WTC11 (cell line): Measurements from ENCODE around the gene PYY. TPM values are rescaled to one million over a fixed set of nuclear protein-coding genes. Genes with fewer than 3 reads are reported as not detected.
"Not testable (repeated sequence)": the region's sequence is repeated elsewhere in the genome, so short reads cannot be mapped to it uniquely, and the experiment has no call there.

Experiments
- ATAC-seq: fragments of 200-7000 bp; cut with Tn5 transposase; 2 replicates; pipeline ENCODE4 v1.10.0; 2021; ENCODE audit warnings: mild to moderate bottlenecking, moderate library complexity
- CTCF ChIA-PET: fragments of 300-600 bp; sonication (Branson Sonifier 250); formaldehyde crosslinking; loops from one replicate; lab custom pipeline; 2021; ENCODE audit warnings: antibody characterized with exemption; lab: Charles Lee
- POLR2A ChIA-PET: fragments of 350-600 bp; sonication (Branson Sonifier 250); formaldehyde crosslinking; loops from one replicate; lab custom pipeline; 2021; ENCODE audit warnings: antibody characterized with exemption; lab: Charles Lee
- DNase-seq: peaks from one replicate; pipeline ENCODE4 v3.0.0; 2021; ENCODE audit warnings: low spot score
- H3K27ac Mint-ChIP-seq: 2 replicates; pipeline ENCODE4 v1.8.0; 2021; ENCODE audit warnings: mixed read lengths
- H3K27me3 Mint-ChIP-seq: 2 replicates; pipeline ENCODE4 v1.8.0; 2021; ENCODE audit warnings: low read depth, mild to moderate bottlenecking, moderate library complexity, mixed read lengths
- H3K36me3 Mint-ChIP-seq: 2 replicates; pipeline ENCODE4 v1.8.0; 2021; ENCODE audit warnings: mixed read lengths
- H3K4me1 Mint-ChIP-seq: 2 replicates; pipeline ENCODE4 v1.8.0; 2022; ENCODE audit warnings: mixed read lengths
- H3K4me3 Mint-ChIP-seq: 2 replicates; pipeline ENCODE4 v1.8.0; 2021; ENCODE audit warnings: mild to moderate bottlenecking, moderate library complexity, mixed read lengths
- H3K9me3 Mint-ChIP-seq: 2 replicates; pipeline ENCODE4 v1.8.0; 2021; ENCODE audit warnings: mixed read lengths
- CBFB ChIP-seq: sonication (generic); formaldehyde crosslinking; IDR thresholded peaks from 2 replicates; pipeline ENCODE4 v1.8.1; 2022; ENCODE audit warnings: mild to moderate bottlenecking, low read depth, missing genetic modification reagents
- CREB1 ChIP-seq: sonication (generic); formaldehyde crosslinking; IDR thresholded peaks from 2 replicates; pipeline ENCODE4 v1.8.0; 2023; ENCODE audit warnings: mild to moderate bottlenecking, missing genetic modification reagents
- ELF4 ChIP-seq: sonication (generic); formaldehyde crosslinking; IDR thresholded peaks from 2 replicates; pipeline ENCODE4 v1.8.1; 2022; ENCODE audit warnings: low read depth, mild to moderate bottlenecking, moderate library complexity, missing genetic modification reagents
- FOXK1 ChIP-seq: sonication (generic); formaldehyde crosslinking; IDR thresholded peaks from 2 replicates; pipeline ENCODE4 v1.8.0; 2022; ENCODE audit warnings: mild to moderate bottlenecking, moderate library complexity, missing genetic modification reagents
- JAZF1 ChIP-seq: fragments of 250-450 bp; sonication (Bioruptor Pico); IDR thresholded peaks from 2 replicates; pipeline ENCODE4 v1.9.0; 2021; ENCODE audit warnings: moderate library complexity, mild to moderate bottlenecking, inconsistent platforms
- NFYB ChIP-seq: sonication (generic); formaldehyde crosslinking; conservative IDR thresholded peaks from 2 replicates; pipeline ENCODE4 v1.8.0; 2022; ENCODE audit warnings: low read depth, missing genetic modification reagents
- NR2C2 ChIP-seq: sonication (generic); formaldehyde crosslinking; IDR thresholded peaks from 2 replicates; pipeline ENCODE4 v1.8.0; 2022; ENCODE audit warnings: mild to moderate bottlenecking, missing genetic modification reagents
- RORB ChIP-seq: fragments of 250-450 bp; sonication (Bioruptor Pico); IDR thresholded peaks from 2 replicates; pipeline ENCODE4 v1.9.0; 2021; ENCODE audit warnings: mild to moderate bottlenecking
- TCF7 ChIP-seq: sonication (generic); formaldehyde crosslinking; IDR thresholded peaks from 2 replicates; pipeline ENCODE4 v1.8.0; 2022; ENCODE audit warnings: mild to moderate bottlenecking, low read depth, missing genetic modification reagents, moderate library complexity
- ZBTB21 ChIP-seq: sonication (generic); formaldehyde crosslinking; IDR thresholded peaks from 2 replicates; pipeline ENCODE4 v1.8.1; 2023; ENCODE audit warnings: mild to moderate bottlenecking, missing genetic modification reagents, borderline replicate concordance
- ZNF138 ChIP-seq: sonication (generic); formaldehyde crosslinking; conservative IDR thresholded peaks from 2 replicates; pipeline ENCODE4 v1.8.1; 2022; ENCODE audit warnings: mild to moderate bottlenecking, moderate library complexity, missing genetic modification reagents
- total RNA-seq: library from RNA; stranded (reverse); gene quantifications from 3 replicates; pipeline ENCODE4 v1.2.3, GENCODE V29; 2021
- TF ChIP-seq, protein P1 (sequence below): fragments of 250-450 bp; sonication (Bioruptor Pico); IDR thresholded peaks from 2 replicates; pipeline ENCODE4 v1.9.0; 2021; ENCODE audit warnings: mild to moderate bottlenecking
- TF ChIP-seq, protein P2 (sequence below): sonication (generic); formaldehyde crosslinking; IDR thresholded peaks from 2 replicates; pipeline ENCODE4 v1.8.0; 2023; ENCODE audit warnings: missing genetic modification reagents
- TF ChIP-seq, protein P3 (sequence below): fragments of 250-450 bp; sonication (Bioruptor Pico); IDR thresholded peaks from 2 replicates; pipeline ENCODE4 v1.9.0; 2021; ENCODE audit warnings: mild to moderate bottlenecking, borderline replicate concordance
- TF ChIP-seq, protein P4 (sequence below): sonication (generic); formaldehyde crosslinking; IDR thresholded peaks from 2 replicates; pipeline ENCODE4 v1.8.1; 2023; ENCODE audit warnings: mild to moderate bottlenecking, moderate library complexity, missing genetic modification reagents
- TF ChIP-seq, protein P5 (sequence below): sonication (generic); formaldehyde crosslinking; IDR thresholded peaks from 2 replicates; pipeline ENCODE4 v1.8.0; 2022; ENCODE audit warnings: mild to moderate bottlenecking, missing genetic modification reagents
- TF ChIP-seq, protein P6 (sequence below): fragments of 200-600 bp; IDR thresholded peaks from 2 replicates; pipeline ENCODE4 v1.8.0; 2022; ENCODE audit warnings: antibody characterized with exemption
- TF ChIP-seq, protein P7 (sequence below): sonication (generic); formaldehyde crosslinking; IDR thresholded peaks from 2 replicates; pipeline ENCODE4 v1.8.0; 2022; ENCODE audit warnings: mild to moderate bottlenecking, missing genetic modification reagents
- TF ChIP-seq, protein P8 (sequence below): sonication (generic); formaldehyde crosslinking; IDR thresholded peaks from 2 replicates; pipeline ENCODE4 v1.8.0; 2023; ENCODE audit warnings: mild to moderate bottlenecking, missing genetic modification reagents

PYY gene
- total RNA-seq, 1 experiment from 2014 or later, result 0.72 TPM

DNA sequence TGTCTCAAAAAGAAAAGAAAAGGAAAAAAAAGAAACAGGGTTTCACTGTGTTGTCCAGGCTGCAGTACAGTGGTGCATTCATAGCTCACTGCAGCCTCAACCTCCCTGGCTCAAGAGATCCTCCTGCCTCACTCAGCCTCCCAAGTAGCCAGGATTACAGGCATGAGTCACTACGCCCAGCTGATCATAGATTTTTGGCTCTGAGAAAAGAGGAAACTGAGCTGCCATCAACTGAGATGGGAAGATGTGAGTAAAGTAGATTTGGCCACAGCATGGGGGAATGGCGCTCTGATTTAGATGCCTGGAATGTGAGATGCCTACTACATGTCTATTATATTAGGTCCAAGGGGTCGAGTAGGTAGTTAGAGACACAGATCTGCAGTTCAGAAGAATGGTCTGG is 44.8 kb upstream of the PYY start (continued):
- TF ChIP-seq, protein P1, sequence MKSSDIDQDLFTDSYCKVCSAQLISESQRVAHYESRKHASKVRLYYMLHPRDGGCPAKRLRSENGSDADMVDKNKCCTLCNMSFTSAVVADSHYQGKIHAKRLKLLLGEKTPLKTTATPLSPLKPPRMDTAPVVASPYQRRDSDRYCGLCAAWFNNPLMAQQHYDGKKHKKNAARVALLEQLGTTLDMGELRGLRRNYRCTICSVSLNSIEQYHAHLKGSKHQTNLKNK (CRISPR knock-in tag), result no peak
- no peak for TF ChIP-seq ELF4
- TF ChIP-seq, protein P2, sequence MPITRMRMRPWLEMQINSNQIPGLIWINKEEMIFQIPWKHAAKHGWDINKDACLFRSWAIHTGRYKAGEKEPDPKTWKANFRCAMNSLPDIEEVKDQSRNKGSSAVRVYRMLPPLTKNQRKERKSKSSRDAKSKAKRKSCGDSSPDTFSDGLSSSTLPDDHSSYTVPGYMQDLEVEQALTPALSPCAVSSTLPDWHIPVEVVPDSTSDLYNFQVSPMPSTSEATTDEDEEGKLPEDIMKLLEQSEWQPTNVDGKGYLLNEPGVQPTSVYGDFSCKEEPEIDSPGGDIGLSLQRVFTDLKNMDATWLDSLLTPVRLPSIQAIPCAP (CRISPR knock-in tag), result no peak
- no peak for TF ChIP-seq CBFB (CRISPR knock-in tag)
- TF ChIP-seq, protein P3, sequence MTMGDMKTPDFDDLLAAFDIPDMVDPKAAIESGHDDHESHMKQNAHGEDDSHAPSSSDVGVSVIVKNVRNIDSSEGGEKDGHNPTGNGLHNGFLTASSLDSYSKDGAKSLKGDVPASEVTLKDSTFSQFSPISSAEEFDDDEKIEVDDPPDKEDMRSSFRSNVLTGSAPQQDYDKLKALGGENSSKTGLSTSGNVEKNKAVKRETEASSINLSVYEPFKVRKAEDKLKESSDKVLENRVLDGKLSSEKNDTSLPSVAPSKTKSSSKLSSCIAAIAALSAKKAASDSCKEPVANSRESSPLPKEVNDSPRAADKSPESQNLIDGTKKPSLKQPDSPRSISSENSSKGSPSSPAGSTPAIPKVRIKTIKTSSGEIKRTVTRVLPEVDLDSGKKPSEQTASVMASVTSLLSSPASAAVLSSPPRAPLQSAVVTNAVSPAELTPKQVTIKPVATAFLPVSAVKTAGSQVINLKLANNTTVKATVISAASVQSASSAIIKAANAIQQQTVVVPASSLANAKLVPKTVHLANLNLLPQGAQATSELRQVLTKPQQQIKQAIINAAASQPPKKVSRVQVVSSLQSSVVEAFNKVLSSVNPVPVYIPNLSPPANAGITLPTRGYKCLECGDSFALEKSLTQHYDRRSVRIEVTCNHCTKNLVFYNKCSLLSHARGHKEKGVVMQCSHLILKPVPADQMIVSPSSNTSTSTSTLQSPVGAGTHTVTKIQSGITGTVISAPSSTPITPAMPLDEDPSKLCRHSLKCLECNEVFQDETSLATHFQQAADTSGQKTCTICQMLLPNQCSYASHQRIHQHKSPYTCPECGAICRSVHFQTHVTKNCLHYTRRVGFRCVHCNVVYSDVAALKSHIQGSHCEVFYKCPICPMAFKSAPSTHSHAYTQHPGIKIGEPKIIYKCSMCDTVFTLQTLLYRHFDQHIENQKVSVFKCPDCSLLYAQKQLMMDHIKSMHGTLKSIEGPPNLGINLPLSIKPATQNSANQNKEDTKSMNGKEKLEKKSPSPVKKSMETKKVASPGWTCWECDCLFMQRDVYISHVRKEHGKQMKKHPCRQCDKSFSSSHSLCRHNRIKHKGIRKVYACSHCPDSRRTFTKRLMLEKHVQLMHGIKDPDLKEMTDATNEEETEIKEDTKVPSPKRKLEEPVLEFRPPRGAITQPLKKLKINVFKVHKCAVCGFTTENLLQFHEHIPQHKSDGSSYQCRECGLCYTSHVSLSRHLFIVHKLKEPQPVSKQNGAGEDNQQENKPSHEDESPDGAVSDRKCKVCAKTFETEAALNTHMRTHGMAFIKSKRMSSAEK (CRISPR knock-in tag), result no peak
- no peak for TF ChIP-seq FOXK1 (CRISPR knock-in tag)
- TF ChIP-seq ZNF138 (CRISPR knock-in tag), result no peak

DNA sequence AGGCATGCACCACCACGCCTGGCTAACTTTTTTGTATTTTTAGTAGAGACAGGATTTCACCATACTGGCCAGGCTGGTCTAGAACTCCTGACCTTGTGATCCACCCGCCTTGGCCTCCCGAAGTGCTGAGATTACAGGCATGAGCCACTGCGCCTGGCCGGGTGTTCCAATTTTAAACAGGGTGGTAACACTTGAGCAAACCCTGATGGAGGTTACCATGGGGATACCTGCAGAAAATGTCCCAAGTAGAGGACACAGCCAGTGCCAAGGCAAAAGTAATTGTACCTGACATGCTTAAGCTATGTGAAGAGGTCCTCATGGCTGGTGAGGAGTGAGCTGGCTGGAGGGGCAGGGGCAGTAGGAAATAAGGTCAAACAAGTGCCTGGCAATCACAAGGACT is 43.4 kb upstream of the PYY start:
- POLR2A ChIA-PET, H3K36me3 Mint-ChIP-seq, DNase-seq, H3K4me3 Mint-ChIP-seq, H3K27ac Mint-ChIP-seq, H3K9me3 Mint-ChIP-seq, ATAC-seq: not testable (repeated sequence)
- CTCF ChIA-PET, result interaction anchor here (2.3 to 7.5 kb wide), 2 partner anchors 11 to 54 kb away, joined by 10 to 118 read pairs; no protein-coding TSS in a partner anchor
- Mint-ChIP-seq H3K27me3 (peaks cover 17% of the 10 kb centered on the region), H3K4me1 (peaks cover 11% of the 10 kb centered on the region)

DNA sequence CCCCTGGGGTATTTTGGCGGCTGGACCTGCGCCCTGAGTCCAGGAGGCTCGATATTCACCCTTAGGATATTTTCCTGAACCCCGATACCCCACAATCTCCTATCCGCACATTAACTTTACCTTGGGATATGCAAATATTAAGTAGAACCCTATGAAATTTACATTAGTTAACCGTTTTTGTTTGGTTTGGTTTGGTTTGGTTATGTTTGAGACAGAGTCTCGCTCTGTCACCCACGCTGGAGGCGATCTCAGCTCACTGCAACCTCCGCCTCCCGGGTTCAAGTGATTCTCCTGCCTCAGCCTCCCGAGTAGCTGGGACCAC is 41.4 kb upstream of the PYY start:
- Mint-ChIP-seq H3K4me3 (peak overlapping the region; percentile 59), H3K36me3 (no peaks in the 10 kb centered on the region), H3K27ac (no peak overlapping the region), H3K9me3 (no peaks in the 10 kb centered on the region), H3K27me3 (peaks cover 13% of the 10 kb centered on the region; the same call in 1 of the 2 replicates), H3K4me1 (peaks cover 8% of the 10 kb centered on the region)
- DNase-seq (no peak), ATAC-seq (no peak)
- POLR2A ChIA-PET, result no interaction called here
- CTCF ChIA-PET, result interaction anchor here (0.9 to 7.5 kb wide), 7 partner anchors 11 to 173 kb away, joined by 3 to 118 read pairs (median 9); no protein-coding TSS in a partner anchor
- TF ChIP-seq, protein P4, sequence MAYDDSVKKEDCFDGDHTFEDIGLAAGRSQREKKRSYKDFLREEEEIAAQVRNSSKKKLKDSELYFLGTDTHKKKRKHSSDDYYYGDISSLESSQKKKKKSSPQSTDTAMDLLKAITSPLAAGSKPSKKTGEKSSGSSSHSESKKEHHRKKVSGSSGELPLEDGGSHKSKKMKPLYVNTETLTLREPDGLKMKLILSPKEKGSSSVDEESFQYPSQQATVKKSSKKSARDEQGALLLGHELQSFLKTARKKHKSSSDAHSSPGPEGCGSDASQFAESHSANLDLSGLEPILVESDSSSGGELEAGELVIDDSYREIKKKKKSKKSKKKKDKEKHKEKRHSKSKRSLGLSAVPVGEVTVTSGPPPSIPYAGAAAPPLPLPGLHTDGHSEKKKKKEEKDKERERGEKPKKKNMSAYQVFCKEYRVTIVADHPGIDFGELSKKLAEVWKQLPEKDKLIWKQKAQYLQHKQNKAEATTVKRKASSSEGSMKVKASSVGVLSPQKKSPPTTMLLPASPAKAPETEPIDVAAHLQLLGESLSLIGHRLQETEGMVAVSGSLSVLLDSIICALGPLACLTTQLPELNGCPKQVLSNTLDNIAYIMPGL, result 0 out of 2 replicates have a peak, but pooled peaks have one; percentile 1
- TF ChIP-seq NFYB (CRISPR knock-in tag), result no peak
- no peak for TF ChIP-seq ZBTB21 (CRISPR knock-in tag)
- TF ChIP-seq CREB1 (CRISPR knock-in tag), result no peak
- no peak for TF ChIP-seq CBFB (CRISPR knock-in tag)
- TF ChIP-seq ELF4, result no peak
- TF ChIP-seq JAZF1 (CRISPR knock-in tag), result no peak
- TF ChIP-seq, protein P5, sequence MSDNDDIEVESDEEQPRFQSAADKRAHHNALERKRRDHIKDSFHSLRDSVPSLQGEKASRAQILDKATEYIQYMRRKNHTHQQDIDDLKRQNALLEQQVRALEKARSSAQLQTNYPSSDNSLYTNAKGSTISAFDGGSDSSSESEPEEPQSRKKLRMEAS (CRISPR knock-in tag), result 0 out of 2 replicates have a peak, but pooled peaks have one; percentile 2
- no peak for TF ChIP-seq RORB
- TF ChIP-seq, protein P6, sequence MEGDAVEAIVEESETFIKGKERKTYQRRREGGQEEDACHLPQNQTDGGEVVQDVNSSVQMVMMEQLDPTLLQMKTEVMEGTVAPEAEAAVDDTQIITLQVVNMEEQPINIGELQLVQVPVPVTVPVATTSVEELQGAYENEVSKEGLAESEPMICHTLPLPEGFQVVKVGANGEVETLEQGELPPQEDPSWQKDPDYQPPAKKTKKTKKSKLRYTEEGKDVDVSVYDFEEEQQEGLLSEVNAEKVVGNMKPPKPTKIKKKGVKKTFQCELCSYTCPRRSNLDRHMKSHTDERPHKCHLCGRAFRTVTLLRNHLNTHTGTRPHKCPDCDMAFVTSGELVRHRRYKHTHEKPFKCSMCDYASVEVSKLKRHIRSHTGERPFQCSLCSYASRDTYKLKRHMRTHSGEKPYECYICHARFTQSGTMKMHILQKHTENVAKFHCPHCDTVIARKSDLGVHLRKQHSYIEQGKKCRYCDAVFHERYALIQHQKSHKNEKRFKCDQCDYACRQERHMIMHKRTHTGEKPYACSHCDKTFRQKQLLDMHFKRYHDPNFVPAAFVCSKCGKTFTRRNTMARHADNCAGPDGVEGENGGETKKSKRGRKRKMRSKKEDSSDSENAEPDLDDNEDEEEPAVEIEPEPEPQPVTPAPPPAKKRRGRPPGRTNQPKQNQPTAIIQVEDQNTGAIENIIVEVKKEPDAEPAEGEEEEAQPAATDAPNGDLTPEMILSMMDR, result peak; percentile 19; the same call in 1 of the 2 replicates
- TF ChIP-seq, protein P7, sequence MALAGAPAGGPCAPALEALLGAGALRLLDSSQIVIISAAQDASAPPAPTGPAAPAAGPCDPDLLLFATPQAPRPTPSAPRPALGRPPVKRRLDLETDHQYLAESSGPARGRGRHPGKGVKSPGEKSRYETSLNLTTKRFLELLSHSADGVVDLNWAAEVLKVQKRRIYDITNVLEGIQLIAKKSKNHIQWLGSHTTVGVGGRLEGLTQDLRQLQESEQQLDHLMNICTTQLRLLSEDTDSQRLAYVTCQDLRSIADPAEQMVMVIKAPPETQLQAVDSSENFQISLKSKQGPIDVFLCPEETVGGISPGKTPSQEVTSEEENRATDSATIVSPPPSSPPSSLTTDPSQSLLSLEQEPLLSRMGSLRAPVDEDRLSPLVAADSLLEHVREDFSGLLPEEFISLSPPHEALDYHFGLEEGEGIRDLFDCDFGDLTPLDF (CRISPR knock-in tag), result no peak
- TF ChIP-seq TCF7 (CRISPR knock-in tag), result no peak
- TF ChIP-seq, protein P8, sequence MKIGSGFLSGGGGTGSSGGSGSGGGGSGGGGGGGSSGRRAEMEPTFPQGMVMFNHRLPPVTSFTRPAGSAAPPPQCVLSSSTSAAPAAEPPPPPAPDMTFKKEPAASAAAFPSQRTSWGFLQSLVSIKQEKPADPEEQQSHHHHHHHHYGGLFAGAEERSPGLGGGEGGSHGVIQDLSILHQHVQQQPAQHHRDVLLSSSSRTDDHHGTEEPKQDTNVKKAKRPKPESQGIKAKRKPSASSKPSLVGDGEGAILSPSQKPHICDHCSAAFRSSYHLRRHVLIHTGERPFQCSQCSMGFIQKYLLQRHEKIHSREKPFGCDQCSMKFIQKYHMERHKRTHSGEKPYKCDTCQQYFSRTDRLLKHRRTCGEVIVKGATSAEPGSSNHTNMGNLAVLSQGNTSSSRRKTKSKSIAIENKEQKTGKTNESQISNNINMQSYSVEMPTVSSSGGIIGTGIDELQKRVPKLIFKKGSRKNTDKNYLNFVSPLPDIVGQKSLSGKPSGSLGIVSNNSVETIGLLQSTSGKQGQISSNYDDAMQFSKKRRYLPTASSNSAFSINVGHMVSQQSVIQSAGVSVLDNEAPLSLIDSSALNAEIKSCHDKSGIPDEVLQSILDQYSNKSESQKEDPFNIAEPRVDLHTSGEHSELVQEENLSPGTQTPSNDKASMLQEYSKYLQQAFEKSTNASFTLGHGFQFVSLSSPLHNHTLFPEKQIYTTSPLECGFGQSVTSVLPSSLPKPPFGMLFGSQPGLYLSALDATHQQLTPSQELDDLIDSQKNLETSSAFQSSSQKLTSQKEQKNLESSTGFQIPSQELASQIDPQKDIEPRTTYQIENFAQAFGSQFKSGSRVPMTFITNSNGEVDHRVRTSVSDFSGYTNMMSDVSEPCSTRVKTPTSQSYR, result no peak
- TF ChIP-seq NR2C2 (CRISPR knock-in tag), result no peak
